Ovary (tissue), 3 donors: ENCODE results near the gene BAK1.

Experiments used
- EP300 ChIP-seq: sonication (generic); formaldehyde crosslinking; IDR thresholded peaks from one replicate; pipeline ENCODE4 v1.6.1; 2017; ENCODE audit warnings: antibody characterized with exemption
- POLR2A ChIP-seq: fragments of 450-650 bp; IDR thresholded peaks from one replicate; pipeline ENCODE4 v1.6.1; 2017; ENCODE audit warnings: antibody characterized with exemption, mild to moderate bottlenecking, moderate library complexity
- TF ChIP-seq, protein P1 (sequence below), 3 donors: fragments of 450-650 bp in 2 of 3; fragments of 200-600 bp in 1 of 3; IDR thresholded peaks; one replicate each; pipeline versions ENCODE4 v1.5.1 to v1.8.0; 2016 to 2022; ENCODE audit warnings: antibody characterized with exemption in 3 of 3, mild to moderate bottlenecking in 1 of 3
- donor health status: DM: no; HTN: no; CAD: no.

DNA sequence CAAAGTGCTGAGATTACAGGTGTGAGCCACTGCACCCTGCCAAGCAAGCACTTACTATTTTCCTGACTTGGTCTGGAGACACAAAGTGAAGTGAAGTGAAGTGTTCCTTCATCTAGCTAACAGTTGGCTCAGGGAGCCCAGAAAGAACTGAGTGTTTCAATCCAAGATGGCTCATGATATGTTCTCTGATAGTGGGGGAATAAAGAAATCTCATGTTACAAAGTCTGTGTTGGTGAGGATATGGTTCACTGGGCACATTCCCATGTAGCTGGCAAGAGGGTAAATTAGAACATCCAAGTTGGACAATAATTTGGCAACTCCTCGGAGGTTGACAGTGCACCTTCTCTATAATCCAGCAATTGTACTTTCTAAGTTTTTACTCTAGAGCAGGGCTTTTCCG lies 36.0 kb upstream of the BAK1 start:
- TF ChIP-seq EP300 (no peak), POLR2A (no peak)
- TF ChIP-seq, protein P1, sequence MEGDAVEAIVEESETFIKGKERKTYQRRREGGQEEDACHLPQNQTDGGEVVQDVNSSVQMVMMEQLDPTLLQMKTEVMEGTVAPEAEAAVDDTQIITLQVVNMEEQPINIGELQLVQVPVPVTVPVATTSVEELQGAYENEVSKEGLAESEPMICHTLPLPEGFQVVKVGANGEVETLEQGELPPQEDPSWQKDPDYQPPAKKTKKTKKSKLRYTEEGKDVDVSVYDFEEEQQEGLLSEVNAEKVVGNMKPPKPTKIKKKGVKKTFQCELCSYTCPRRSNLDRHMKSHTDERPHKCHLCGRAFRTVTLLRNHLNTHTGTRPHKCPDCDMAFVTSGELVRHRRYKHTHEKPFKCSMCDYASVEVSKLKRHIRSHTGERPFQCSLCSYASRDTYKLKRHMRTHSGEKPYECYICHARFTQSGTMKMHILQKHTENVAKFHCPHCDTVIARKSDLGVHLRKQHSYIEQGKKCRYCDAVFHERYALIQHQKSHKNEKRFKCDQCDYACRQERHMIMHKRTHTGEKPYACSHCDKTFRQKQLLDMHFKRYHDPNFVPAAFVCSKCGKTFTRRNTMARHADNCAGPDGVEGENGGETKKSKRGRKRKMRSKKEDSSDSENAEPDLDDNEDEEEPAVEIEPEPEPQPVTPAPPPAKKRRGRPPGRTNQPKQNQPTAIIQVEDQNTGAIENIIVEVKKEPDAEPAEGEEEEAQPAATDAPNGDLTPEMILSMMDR (IDR thresholded peaks at IDR 0.05): no peak
